ENCODE results near the gene GIMAP8.
A peak's percentile ranks its signal among the peaks of the same experiment; 100 is the strongest.
"Not testable (repeated sequence)": the region's sequence is repeated elsewhere in the genome, so short reads cannot be mapped to it uniquely, and the experiment has no call there.

Gene GIMAP8

DNA sequence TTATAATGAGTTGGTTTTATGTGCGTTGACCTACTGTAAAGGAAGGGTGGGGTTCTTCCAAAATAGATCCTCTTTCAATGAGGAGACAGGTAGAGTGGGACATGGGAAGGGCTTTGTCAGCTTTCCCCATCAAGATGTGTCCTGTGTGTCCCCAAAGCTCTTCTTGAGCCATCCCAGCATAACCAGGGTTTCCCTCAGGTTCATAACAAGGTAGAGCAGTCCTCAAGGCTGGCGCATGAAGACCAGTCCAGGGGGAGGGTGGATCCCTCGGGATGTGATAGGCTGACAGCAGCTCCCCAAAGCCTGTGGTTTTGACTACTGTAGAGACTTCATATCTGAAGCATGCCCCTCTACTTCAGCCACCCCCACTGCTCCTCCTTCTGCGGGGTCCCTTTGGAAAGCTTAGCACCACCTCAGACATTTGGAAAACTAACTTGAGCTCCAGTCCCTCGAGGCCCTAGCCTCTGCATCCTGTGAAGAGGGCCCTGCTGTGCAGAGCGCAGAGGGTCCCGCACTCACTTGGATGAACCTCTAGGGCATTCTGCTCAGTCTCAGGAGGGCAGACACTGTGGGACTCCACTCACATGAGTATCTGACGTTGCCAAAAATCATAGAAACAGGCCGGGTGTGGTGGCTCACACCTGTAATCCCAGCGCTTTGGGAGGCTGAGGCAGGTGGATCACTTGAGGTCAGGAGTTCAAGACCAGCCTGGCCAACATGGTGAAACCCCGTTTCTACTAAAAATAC, 1.1 kb upstream of the GIMAP8 start:
- Histone ChIP-seq H3K36me3 (ENCODE audit: control insufficient read depth, insufficient read depth, low read length) (peaks cover 3% of the 10 kb centered on the region), H3K4me3 (ENCODE audit: insufficient read depth, low read depth, low read length, poor library complexity, severe bottlenecking) (peak overlapping the region; percentile 1), H3K9me3 (ENCODE audit: control insufficient read depth, low read length) (no peaks in the 10 kb centered on the region), H3K4me1 (ENCODE audit: control insufficient read depth, insufficient read depth, low read length, poor library complexity, severe bottlenecking) (peaks cover 43% of the 10 kb centered on the region), H3K27ac (ENCODE audit: insufficient read depth, low read length, poor library complexity, severe bottlenecking) (peak overlapping the region; percentile 89), H3K27me3 (replicated peaks; ENCODE audit: control insufficient read depth, insufficient read depth, low read length, poor library complexity, severe bottlenecking) (no peaks in the 10 kb centered on the region)
- DNase-seq: no peak

DNA sequence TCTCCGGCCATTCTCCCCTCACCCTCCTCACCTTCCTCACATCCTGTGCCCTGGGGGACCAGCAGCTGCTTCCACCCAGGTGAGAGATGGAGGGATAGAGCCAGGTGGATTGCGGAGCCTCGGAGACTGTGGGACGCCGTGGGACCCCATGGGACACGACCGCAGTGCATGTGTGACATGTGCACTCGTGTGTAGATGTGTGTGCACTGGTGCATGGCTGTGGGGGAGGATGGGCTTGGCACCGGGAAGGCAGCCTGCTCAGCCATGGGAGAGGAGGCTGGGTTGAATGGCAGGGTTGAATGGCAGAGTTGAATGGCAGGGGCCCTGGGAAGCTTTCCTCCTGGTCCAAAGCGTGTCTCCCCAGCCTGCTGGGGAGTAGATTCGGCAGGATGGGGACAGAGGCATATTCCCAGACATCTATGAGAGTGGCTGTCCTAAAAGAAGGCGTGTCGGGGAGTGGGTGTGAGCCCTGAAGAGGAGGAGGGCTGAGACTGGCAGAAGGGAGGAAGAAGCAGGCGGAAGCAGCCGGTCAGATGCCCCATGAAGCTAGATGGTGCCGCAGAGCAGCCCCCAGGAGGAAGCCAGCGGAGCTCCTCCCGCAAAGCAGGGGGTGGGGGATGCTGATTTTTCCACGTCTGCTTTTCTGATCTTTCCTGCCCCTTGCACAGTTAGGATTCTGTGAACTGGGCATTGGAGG, 815 bp downstream of the GIMAP8 start:
- peak; percentile 27 to 47 (median 36) for DNase-seq
- Histone ChIP-seq H3K9me3 (ENCODE audit: control insufficient read depth, low read length) (no peaks in the 10 kb centered on the region), H3K27me3 (replicated peaks; ENCODE audit: control insufficient read depth, insufficient read depth, low read length, poor library complexity, severe bottlenecking) (no peaks in the 10 kb centered on the region), H3K4me1 (ENCODE audit: control insufficient read depth, insufficient read depth, low read length, poor library complexity, severe bottlenecking) (peaks cover 42% of the 10 kb centered on the region), H3K27ac (ENCODE audit: insufficient read depth, low read length, poor library complexity, severe bottlenecking) (peak overlapping the region; percentile 89), H3K36me3 (ENCODE audit: control insufficient read depth, insufficient read depth, low read length) (peaks cover 6% of the 10 kb centered on the region), H3K4me3 (ENCODE audit: insufficient read depth, low read depth, low read length, poor library complexity, severe bottlenecking) (peak overlapping the region; percentile 92)

DNA sequence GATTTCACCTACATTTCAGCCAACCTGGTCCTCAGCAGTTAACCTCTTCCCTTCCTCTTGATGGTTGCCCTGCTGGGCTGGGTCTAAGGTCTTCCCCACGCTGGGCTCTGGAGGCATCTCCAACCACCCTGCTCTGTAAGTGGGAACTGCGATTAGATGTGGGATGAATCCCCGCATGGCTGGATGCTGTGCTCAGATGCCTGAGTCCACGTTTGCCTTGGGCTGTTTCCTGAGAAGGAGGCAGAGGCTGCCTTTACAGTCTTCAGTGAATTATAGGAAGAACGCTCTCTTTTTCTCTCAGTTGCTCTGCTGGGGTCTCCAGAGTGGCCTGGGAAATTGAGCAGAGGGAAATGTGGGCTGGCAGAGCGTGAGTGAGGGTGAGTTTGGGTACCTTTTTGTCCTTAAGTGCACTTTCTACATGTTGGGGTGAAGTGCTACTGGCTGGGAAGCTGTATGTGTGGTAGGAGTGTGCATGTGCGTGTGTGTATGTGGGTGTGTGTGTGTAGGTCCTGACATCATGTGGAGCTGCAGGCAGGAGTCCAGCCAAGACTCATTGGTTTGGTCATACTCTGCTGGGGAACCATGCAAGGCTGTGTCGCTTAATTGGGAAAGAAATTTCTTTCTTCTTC, 1.5 kb downstream of the GIMAP8 start:
- H3K4me3 ChIP-seq (ENCODE audit: insufficient read depth, low read depth, low read length, poor library complexity, severe bottlenecking): peak overlapping the region; percentile 92
- peaks cover 2% of the 10 kb centered on the region for H3K9me3 ChIP-seq (ENCODE audit: control insufficient read depth, low read length)
- H3K27ac ChIP-seq (ENCODE audit: insufficient read depth, low read length, poor library complexity, severe bottlenecking): peak overlapping the region; percentile 89
- peaks cover 6% of the 10 kb centered on the region for H3K36me3 ChIP-seq (ENCODE audit: control insufficient read depth, insufficient read depth, low read length)
- peaks cover 37% of the 10 kb centered on the region for H3K4me1 ChIP-seq (ENCODE audit: control insufficient read depth, insufficient read depth, low read length, poor library complexity, severe bottlenecking)
- no peaks in the 10 kb centered on the region for H3K27me3 ChIP-seq (replicated peaks; ENCODE audit: control insufficient read depth, insufficient read depth, low read length, poor library complexity, severe bottlenecking)
- DNase-seq: no peak

DNA sequence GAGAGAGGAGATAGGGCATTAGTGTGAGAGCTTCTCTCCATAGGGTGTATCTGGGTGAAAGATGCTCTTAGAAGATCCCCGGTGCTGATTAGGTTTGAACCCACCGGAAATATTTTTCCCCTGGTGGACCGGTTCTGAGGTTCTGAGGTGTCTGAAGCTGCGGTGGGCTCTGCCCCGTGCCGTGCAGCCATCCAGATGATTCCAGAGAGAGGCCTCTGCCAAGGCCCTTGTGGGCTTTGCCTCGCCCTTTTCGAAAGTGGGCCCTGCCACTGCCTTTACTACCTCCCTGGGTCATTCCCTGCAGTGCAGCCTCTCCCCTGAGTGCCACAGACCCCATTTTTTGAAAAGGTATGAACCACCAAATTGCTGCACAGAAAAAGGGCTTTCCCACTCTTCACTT, 2.8 kb downstream of the GIMAP8 start:
- no peak for DNase-seq
- peaks cover 10% of the 10 kb centered on the region for H3K36me3 ChIP-seq (ENCODE audit: control insufficient read depth, insufficient read depth, low read length)
- H3K27ac ChIP-seq (ENCODE audit: insufficient read depth, low read length, poor library complexity, severe bottlenecking): peak overlapping the region; percentile 52
- H3K9me3 ChIP-seq (ENCODE audit: control insufficient read depth, low read length): peaks cover 4% of the 10 kb centered on the region
- H3K4me3 ChIP-seq (ENCODE audit: insufficient read depth, low read depth, low read length, poor library complexity, severe bottlenecking): peak overlapping the region; percentile 92
- H3K27me3 ChIP-seq (replicated peaks; ENCODE audit: control insufficient read depth, insufficient read depth, low read length, poor library complexity, severe bottlenecking): no peaks in the 10 kb centered on the region
- peaks cover 34% of the 10 kb centered on the region for H3K4me1 ChIP-seq (ENCODE audit: control insufficient read depth, insufficient read depth, low read length, poor library complexity, severe bottlenecking)

DNA sequence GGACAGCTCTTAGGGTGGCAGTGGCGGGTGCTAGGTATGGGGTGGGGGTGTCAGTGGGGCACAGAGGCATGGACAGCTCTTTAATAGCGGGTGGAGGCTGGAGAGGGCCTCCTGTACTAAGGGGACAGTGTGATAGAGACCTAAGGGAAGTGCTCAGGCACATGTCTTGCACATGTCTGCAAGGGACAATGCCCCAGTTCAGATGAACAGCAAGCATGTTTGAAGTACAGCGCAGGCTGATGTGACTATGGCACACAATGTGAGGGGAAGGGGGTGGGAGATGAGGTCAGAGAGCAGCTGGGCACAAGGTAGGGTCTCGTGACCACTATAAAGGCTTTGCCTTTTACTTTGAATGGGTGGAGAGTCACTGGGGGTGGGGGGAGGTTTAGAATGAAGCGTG, 3.5 kb downstream of the GIMAP8 start:
- Histone ChIP-seq H3K27me3 (replicated peaks; ENCODE audit: control insufficient read depth, insufficient read depth, low read length, poor library complexity, severe bottlenecking) (no peaks in the 10 kb centered on the region), H3K27ac (ENCODE audit: insufficient read depth, low read length, poor library complexity, severe bottlenecking) (peak overlapping the region; percentile 52), H3K36me3 (ENCODE audit: control insufficient read depth, insufficient read depth, low read length) (peaks cover 13% of the 10 kb centered on the region), H3K4me1 (ENCODE audit: control insufficient read depth, insufficient read depth, low read length, poor library complexity, severe bottlenecking) (peaks cover 30% of the 10 kb centered on the region), H3K9me3 (ENCODE audit: control insufficient read depth, low read length) (peaks cover 5% of the 10 kb centered on the region), H3K4me3 (ENCODE audit: insufficient read depth, low read depth, low read length, poor library complexity, severe bottlenecking) (peak overlapping the region; percentile 92)
- DNase-seq: no peak

DNA sequence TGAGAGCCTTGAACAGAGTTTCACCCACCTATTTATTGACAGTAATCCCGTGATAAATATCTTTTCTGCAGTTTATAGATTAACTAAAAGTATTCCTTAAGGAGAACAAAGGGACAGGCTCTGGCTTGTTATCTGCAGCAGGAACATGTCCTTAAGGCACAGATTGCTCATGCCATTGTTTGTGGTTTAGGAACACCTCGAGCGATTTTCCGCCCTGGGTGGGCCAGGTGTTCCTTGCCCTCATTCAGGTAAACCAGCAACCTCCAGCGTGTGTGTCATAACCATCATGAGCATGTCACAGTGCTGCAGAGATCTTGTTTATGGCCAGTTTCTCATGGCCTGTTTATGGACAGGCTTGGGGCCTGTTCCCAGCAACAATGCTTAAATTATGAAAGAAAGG, 6.6 kb downstream of the GIMAP8 start:
- DNase-seq; H3K27me3 ChIP-seq (replicated peaks; ENCODE audit: control insufficient read depth, insufficient read depth, low read length, poor library complexity, severe bottlenecking); H3K4me1 ChIP-seq (ENCODE audit: control insufficient read depth, insufficient read depth, low read length, poor library complexity, severe bottlenecking); H3K27ac ChIP-seq (ENCODE audit: insufficient read depth, low read length, poor library complexity, severe bottlenecking); H3K4me3 ChIP-seq (ENCODE audit: insufficient read depth, low read depth, low read length, poor library complexity, severe bottlenecking): not testable (repeated sequence)
- Histone ChIP-seq H3K9me3 (ENCODE audit: control insufficient read depth, low read length) (peaks cover 26% of the 10 kb centered on the region), H3K36me3 (ENCODE audit: control insufficient read depth, insufficient read depth, low read length) (peaks cover 36% of the 10 kb centered on the region)

DNA sequence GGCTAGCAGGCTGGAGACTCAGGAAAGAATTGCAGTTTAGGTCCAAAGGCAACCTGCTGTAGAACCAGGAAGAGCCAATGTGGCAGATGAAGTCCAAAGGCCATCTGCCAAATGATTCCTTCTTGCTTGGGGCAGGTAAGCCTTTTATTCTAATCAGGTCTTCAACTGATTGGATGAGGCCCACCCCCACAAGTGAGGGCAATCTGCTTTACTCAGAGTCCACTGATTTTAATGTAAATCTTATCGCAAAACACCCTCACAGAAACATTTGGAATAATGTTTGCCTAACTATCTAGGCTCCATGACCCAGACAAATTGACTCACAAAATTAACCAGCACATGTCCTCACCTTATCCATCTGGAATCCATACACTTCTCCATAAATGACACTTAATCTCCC, 7.8 kb downstream of the GIMAP8 start:
- peaks cover 36% of the 10 kb centered on the region for H3K36me3 ChIP-seq (ENCODE audit: control insufficient read depth, insufficient read depth, low read length)
- H3K4me1 ChIP-seq (ENCODE audit: control insufficient read depth, insufficient read depth, low read length, poor library complexity, severe bottlenecking): peaks cover 9% of the 10 kb centered on the region
- no peak overlapping the region for H3K4me3 ChIP-seq (ENCODE audit: insufficient read depth, low read depth, low read length, poor library complexity, severe bottlenecking)
- no peak for DNase-seq
- peaks cover 31% of the 10 kb centered on the region for H3K9me3 ChIP-seq (ENCODE audit: control insufficient read depth, low read length)
- H3K27ac ChIP-seq (ENCODE audit: insufficient read depth, low read length, poor library complexity, severe bottlenecking): no peak overlapping the region
- no peaks in the 10 kb centered on the region for H3K27me3 ChIP-seq (replicated peaks; ENCODE audit: control insufficient read depth, insufficient read depth, low read length, poor library complexity, severe bottlenecking)

DNA sequence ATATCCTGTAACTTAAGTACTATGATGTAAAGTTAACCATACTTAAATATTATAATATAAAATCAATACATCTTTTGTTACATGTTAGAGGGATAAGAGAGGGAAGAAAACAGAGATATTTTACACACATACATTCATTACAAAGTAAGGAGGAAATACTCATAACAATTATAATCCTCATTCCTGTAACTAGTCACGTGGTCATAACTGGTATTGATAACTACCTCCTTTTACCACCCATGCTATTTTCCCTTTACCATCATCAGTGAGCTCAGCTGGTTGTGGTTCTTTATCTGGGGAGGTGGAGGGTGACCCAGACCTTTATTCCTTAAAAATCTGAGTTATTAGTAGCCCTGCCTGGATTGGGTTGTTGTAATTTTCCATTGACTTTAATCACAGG, 8.3 kb downstream of the GIMAP8 start:
- Histone ChIP-seq H3K27me3 (replicated peaks; ENCODE audit: control insufficient read depth, insufficient read depth, low read length, poor library complexity, severe bottlenecking) (no peaks in the 10 kb centered on the region), H3K27ac (ENCODE audit: insufficient read depth, low read length, poor library complexity, severe bottlenecking) (no peak overlapping the region), H3K36me3 (ENCODE audit: control insufficient read depth, insufficient read depth, low read length) (peaks cover 36% of the 10 kb centered on the region), H3K4me3 (ENCODE audit: insufficient read depth, low read depth, low read length, poor library complexity, severe bottlenecking) (no peak overlapping the region), H3K4me1 (ENCODE audit: control insufficient read depth, insufficient read depth, low read length, poor library complexity, severe bottlenecking) (peaks cover 12% of the 10 kb centered on the region), H3K9me3 (ENCODE audit: control insufficient read depth, low read length) (peaks cover 31% of the 10 kb centered on the region)
- DNase-seq: no peak

DNA sequence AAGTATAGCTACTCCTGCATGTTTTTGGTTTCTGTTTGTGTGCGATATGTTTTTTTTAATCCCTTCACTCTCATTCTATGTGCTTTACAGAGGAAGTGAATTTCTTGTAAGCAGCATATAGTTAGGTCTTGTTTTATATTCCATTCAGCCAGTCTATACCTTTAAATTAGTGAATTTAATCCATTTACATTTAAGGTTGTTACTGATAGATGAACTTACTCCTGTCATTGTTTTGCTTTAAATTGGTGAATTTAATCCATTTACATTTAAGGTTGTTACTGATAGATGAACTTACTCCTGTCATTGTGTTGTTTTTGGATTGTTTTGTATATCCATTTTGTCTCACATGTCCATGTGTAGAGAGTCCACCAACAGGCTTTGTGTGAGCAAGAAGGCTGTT, 11.1 kb downstream of the GIMAP8 start:
- no peak overlapping the region for H3K4me3 ChIP-seq (ENCODE audit: insufficient read depth, low read depth, low read length, poor library complexity, severe bottlenecking)
- peaks cover 23% of the 10 kb centered on the region for H3K4me1 ChIP-seq (ENCODE audit: control insufficient read depth, insufficient read depth, low read length, poor library complexity, severe bottlenecking)
- peaks cover 33% of the 10 kb centered on the region for H3K36me3 ChIP-seq (ENCODE audit: control insufficient read depth, insufficient read depth, low read length)
- no peaks in the 10 kb centered on the region for H3K27me3 ChIP-seq (replicated peaks; ENCODE audit: control insufficient read depth, insufficient read depth, low read length, poor library complexity, severe bottlenecking)
- no peak for DNase-seq
- no peak overlapping the region for H3K27ac ChIP-seq (ENCODE audit: insufficient read depth, low read length, poor library complexity, severe bottlenecking)
- peaks cover 31% of the 10 kb centered on the region for H3K9me3 ChIP-seq (ENCODE audit: control insufficient read depth, low read length)

DNA sequence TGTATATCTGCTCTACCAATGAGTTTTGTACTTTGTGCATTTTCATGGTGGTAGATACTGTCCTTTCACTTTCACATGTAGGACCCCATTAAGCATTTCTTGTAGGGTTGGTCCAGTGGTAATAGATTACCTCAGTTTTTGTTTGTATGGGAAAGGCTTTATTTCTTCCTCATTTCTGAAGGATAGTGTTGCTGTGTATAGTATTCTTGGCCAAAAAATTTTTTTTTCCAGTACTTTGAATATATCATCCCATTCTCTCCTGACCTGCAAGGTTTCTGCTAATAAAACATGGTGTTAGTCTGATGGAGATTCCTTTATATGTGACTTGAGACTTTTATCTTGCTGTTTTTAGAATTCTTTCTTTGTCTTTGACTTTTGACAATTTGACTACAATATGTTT, 12.0 kb downstream of the GIMAP8 start:
- peaks cover 40% of the 10 kb centered on the region for H3K36me3 ChIP-seq (ENCODE audit: control insufficient read depth, insufficient read depth, low read length)
- DNase-seq: no peak
- no peaks in the 10 kb centered on the region for H3K27me3 ChIP-seq (replicated peaks; ENCODE audit: control insufficient read depth, insufficient read depth, low read length, poor library complexity, severe bottlenecking)
- no peak overlapping the region for H3K4me3 ChIP-seq (ENCODE audit: insufficient read depth, low read depth, low read length, poor library complexity, severe bottlenecking)
- H3K27ac ChIP-seq (ENCODE audit: insufficient read depth, low read length, poor library complexity, severe bottlenecking): no peak overlapping the region
- peaks cover 25% of the 10 kb centered on the region for H3K4me1 ChIP-seq (ENCODE audit: control insufficient read depth, insufficient read depth, low read length, poor library complexity, severe bottlenecking)
- peaks cover 27% of the 10 kb centered on the region for H3K9me3 ChIP-seq (ENCODE audit: control insufficient read depth, low read length)
